Loucy (cell line): Measurements from ENCODE around the gene DMWD.

ENCODE experiments used
- H2AFZ ChIP-seq: fragments of 200-600 bp; sonication (generic); 2 replicates; pipeline ENCODE4 v1.6.0; 2016; ENCODE audit warnings: antibody characterized with exemption, mild to moderate bottlenecking, low read length, moderate library complexity
- H3F3A ChIP-seq: fragments of 200-600 bp; 2 replicates; pipeline ENCODE4 v1.6.0; 2016; ENCODE audit warnings: antibody characterized with exemption, low read depth, mild to moderate bottlenecking
- H3K27me3 ChIP-seq: fragments of 200-600 bp; sonication (generic); 2 replicates; pipeline ENCODE4 v1.6.1; 2014; ENCODE audit warnings: low read length, mild to moderate bottlenecking; ENCODE audit not compliant: insufficient read depth, poor library complexity, severe bottlenecking
- H3K36me3 ChIP-seq: fragments of 200-600 bp; sonication (generic); 2 replicates; pipeline ENCODE4 v1.6.1; 2016; ENCODE audit warnings: low read length; ENCODE audit not compliant: insufficient read depth
- H3K4me1 ChIP-seq: fragments of 200-600 bp; sonication (generic); 2 replicates; pipeline ENCODE4 v1.5.1; 2014; ENCODE audit warnings: low read length, mild to moderate bottlenecking; ENCODE audit not compliant: insufficient read depth, poor library complexity, severe bottlenecking
- H3K4me2 ChIP-seq: fragments of 200-600 bp; sonication (generic); 2 replicates; pipeline ENCODE4 v1.6.0; 2014; ENCODE audit warnings: antibody characterized with exemption, low read length, low read depth, mild to moderate bottlenecking; ENCODE audit not compliant: poor library complexity, severe bottlenecking
- H3K4me3 ChIP-seq: fragments of 200-600 bp; sonication (generic); 2 replicates; pipeline ENCODE4 v1.5.1; 2014; ENCODE audit warnings: low read length, mild to moderate bottlenecking, mixed read lengths; ENCODE audit not compliant: poor library complexity, severe bottlenecking
- H3K79me2 ChIP-seq: fragments of 200-600 bp; sonication (generic); 2 replicates; pipeline ENCODE4 v1.6.1; 2014; ENCODE audit warnings: low read length; ENCODE audit not compliant: insufficient read depth
- H3K9ac ChIP-seq: fragments of 200-600 bp; sonication (generic); 2 replicates; pipeline ENCODE4 v1.6.0; 2014; ENCODE audit warnings: mild to moderate bottlenecking, low read depth, low read length, moderate library complexity; ENCODE audit not compliant: poor library complexity, severe bottlenecking
- H3K9me2 ChIP-seq: fragments of 200-600 bp; sonication (generic); replicated peaks from 2 replicates; pipeline ENCODE4 v1.6.1; 2016; ENCODE audit warnings: low read depth, low read length, mixed read lengths
- H3K9me3 ChIP-seq: fragments of 200-600 bp; sonication (generic); 2 replicates; pipeline ENCODE4 v1.6.1; 2014; ENCODE audit warnings: mild to moderate bottlenecking, antibody characterized with exemption, low read length, low read depth; ENCODE audit not compliant: insufficient read depth
- H4K20me1 ChIP-seq: fragments of 200-600 bp; sonication (generic); 2 replicates; pipeline ENCODE4 v1.6.0; 2014; ENCODE audit warnings: antibody characterized with exemption, low read length, mild to moderate bottlenecking; ENCODE audit not compliant: insufficient read depth, poor library complexity, severe bottlenecking
- CTCF ChIP-seq: fragments of 200-600 bp; sonication (generic); conservative IDR thresholded peaks from 2 replicates; pipeline ENCODE4 v1.5.1; 2014; ENCODE audit warnings: mild to moderate bottlenecking, antibody characterized with exemption, low read length
- EZH2phosphoT487 ChIP-seq: fragments of 200-600 bp; IDR thresholded peaks from 2 replicates; pipeline ENCODE4 v1.6.1; 2018; ENCODE audit warnings: antibody characterized with exemption, mild to moderate bottlenecking, moderate library complexity, borderline replicate concordance

The DMWD gene

DNA sequence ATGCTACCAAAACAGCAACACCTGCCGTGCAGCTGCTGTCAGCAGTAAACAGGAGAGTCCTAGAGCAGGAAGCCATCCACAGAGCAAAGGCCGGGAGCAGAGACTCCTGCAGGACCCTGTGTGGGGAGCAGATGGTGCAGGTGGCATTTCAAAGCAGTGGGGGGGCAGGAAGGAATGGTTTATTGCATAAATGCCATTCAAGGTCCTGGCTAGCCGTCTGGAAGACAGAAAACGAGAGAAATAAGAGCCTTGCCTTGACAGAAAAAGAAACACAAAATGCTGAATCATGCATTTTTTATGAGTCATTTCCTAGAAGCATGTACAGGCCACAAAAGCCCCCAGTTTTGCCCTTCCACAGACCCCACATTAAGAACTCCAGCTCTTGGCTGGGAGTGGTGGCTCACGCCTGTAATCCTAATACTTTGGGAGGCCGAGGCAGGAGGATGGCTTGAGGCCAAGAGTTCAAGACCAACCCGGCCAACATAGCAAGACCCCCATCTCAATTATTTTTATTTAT is 17.1 kb upstream of the DMWD start:
- peak overlapping the region; percentile 57; the same call in 1 of the 2 replicates for H2AFZ ChIP-seq
- H3K4me1 ChIP-seq: peaks cover 5% of the 10 kb centered on the region
- H3K4me3 ChIP-seq: peak overlapping the region; percentile 22
- H3K9me3 ChIP-seq: no peaks in the 10 kb centered on the region
- no peaks in the 10 kb centered on the region for H4K20me1 ChIP-seq
- H3K4me2 ChIP-seq: peak overlapping the region; percentile 42
- H3K9me2 ChIP-seq: no peaks in the 10 kb centered on the region
- H3K27me3 ChIP-seq: no peaks in the 10 kb centered on the region
- no peak overlapping the region for H3K9ac ChIP-seq
- TF ChIP-seq CTCF: no peak
- no peak for TF ChIP-seq EZH2phosphoT487
- no peaks in the 10 kb centered on the region for H3F3A ChIP-seq
- no peaks in the 10 kb centered on the region for H3K36me3 ChIP-seq
- H3K79me2 ChIP-seq: no peaks in the 10 kb centered on the region

DNA sequence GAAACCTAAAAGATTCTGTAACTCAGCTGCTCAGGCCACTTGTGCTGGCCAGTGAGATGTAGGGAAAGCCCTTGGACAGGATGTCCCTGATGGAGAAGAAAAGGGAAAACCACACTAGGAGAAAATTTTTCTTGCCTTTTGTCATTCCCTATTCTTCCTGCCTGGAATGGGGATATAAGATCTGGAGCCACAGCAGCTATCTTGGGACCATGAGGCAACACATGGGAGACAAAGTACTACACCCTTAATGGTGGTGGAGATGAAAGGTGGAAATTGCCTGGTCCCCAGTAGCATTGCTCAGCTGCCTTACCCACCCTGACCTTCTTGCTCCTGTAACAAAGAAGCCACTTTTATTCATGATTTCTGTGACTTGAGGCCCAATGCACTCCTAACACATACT is 13.1 kb upstream of the DMWD start:
- Histone ChIP-seq H3K4me2 (no peak overlapping the region), H3F3A (no peaks in the 10 kb centered on the region), H3K4me1 (peaks cover 5% of the 10 kb centered on the region), H3K79me2 (no peaks in the 10 kb centered on the region), H3K9me2 (no peaks in the 10 kb centered on the region), H3K9me3 (no peaks in the 10 kb centered on the region), H3K36me3 (no peaks in the 10 kb centered on the region), H4K20me1 (no peaks in the 10 kb centered on the region), H3K27me3 (no peaks in the 10 kb centered on the region), H2AFZ (no peak overlapping the region), H3K9ac (no peak overlapping the region), H3K4me3 (no peak overlapping the region)
- TF ChIP-seq CTCF: no peak
- no peak for TF ChIP-seq EZH2phosphoT487

GRCh38 chr19:45804959-45805230 is 12.2 kb upstream of the DMWD start:
- Histone ChIP-seq H3K27me3 (no peaks in the 10 kb centered on the region), H3K36me3 (no peaks in the 10 kb centered on the region), H2AFZ (no peak overlapping the region), H3K9me2 (no peaks in the 10 kb centered on the region), H3K9me3 (no peaks in the 10 kb centered on the region), H3K4me1 (no peaks in the 10 kb centered on the region), H3F3A (no peaks in the 10 kb centered on the region), H3K79me2 (no peaks in the 10 kb centered on the region), H3K4me2 (no peak overlapping the region), H3K9ac (no peak overlapping the region), H3K4me3 (no peak overlapping the region), H4K20me1 (no peaks in the 10 kb centered on the region)
- TF ChIP-seq EZH2phosphoT487 (no peak), CTCF (no peak)
